ENCODE results near the gene PLXNA2. TPM values are rescaled to one million over a fixed set of nuclear protein-coding genes. Genes with fewer than 3 reads are reported as not detected.

Gene PLXNA2
- total and polyA plus RNA-seq, 2 of the 13 experiments (the other 11 are each of a cell fraction or from before 2014, with no cell fraction given), result 1.1 to 2.1 TPM

- 0% methylated on average over 3 of the region's 3 CpGs for WGBS (ENCODE audit: low lambda C conversion rate)
- Histone ChIP-seq H3K9ac (ENCODE audit: insufficient read depth, low read depth, low read length) (no peak overlapping the region), H3K79me2 (ENCODE audit: insufficient read depth, low read length) (no peaks in the 10 kb centered on the region), H3K36me3 (replicated peaks in 1 of 2; ENCODE audit: control insufficient read depth in 1 of 2, insufficient read depth in 2 of 2, low read length in 2 of 2) (no peaks in the 10 kb centered on the region), H3K4me1 (ENCODE audit: insufficient read depth, low read length) (no peaks in the 10 kb centered on the region), H3K4me2 (ENCODE audit: low read depth, low read length) (no peak overlapping the region), H4K20me1 (ENCODE audit: insufficient read depth, low read length) (no peaks in the 10 kb centered on the region), H3K9me3 (ENCODE audit: low read length) (no peaks in the 10 kb centered on the region), H3K27me3 (ENCODE audit: control insufficient read depth in 1 of 2, insufficient read depth in 2 of 2, low read length in 2 of 2) (peaks cover 2 to 21% of the 10 kb centered on the region in 2 experiments; a peak in 3 of 5 replicates), H3K27ac (ENCODE audit: extremely low read length, insufficient read depth, low read length) (no peak overlapping the region), H3K4me3 (replicated peaks in 1 of 3; ENCODE audit: insufficient read depth in 1 of 3, low read depth in 2 of 3, low read length in 3 of 3) (no peak overlapping the region), H2AFZ (ENCODE audit: low read length) (no peak overlapping the region)
- FAIRE-seq, result no peak
- DNase-seq (ENCODE audit: low spot score), result no peak
- ChIA-PET POLR2A (no interaction called here), CTCF (ENCODE audit: low intra/inter-chr PET ratio, low total read pairs) (no interaction called here)
- in situ Hi-C loops (cut with HindIII; ENCODE audit: extremely low pct_ligation_motif_present, low pct_unique_long_range_greater_than_20kb) (no loop called here), intact Hi-C loops (cut with micrococcal nuclease; ENCODE audit: unreplicated experiment) (no loop called here)
- ATAC-seq, result no peak
- BruUV-seq (replicated peaks), result no TSS peak
- TF ChIP-seq ZNF335 (CRISPR knock-in tag; IDR thresholded peaks at IDR 0.05) (no peak), HNF1A (IDR thresholded peaks at IDR 0.05; ENCODE audit: low read depth) (no peak), HNF1A (CRISPR knock-in tag; IDR thresholded peaks at IDR 0.05; ENCODE audit: borderline replicate concordance) (no peak), ZHX2 (IDR thresholded peaks at IDR 0.05; ENCODE audit: low read depth) (no peak), ZHX2 (CRISPR knock-in tag; IDR thresholded peaks at IDR 0.05; ENCODE audit: borderline replicate concordance) (no peak), ZNF646 (CRISPR knock-in tag; IDR thresholded peaks at IDR 0.05) (no peak), FOXK2 (IDR thresholded peaks at IDR 0.05) (no peak)
Measured at GRCh38 chr1:208276757-208277435, 32.7 kb upstream of the PLXNA2 start.

Measured in HepG2 (cell line).